Measurements from ENCODE around the gene EXOC3. TPM values are rescaled to one million over a fixed set of nuclear protein-coding genes. Genes with fewer than 3 reads are reported as not detected.
"Not testable (repeated sequence)": the region's sequence is repeated elsewhere in the genome, so short reads cannot be mapped to it uniquely, and the experiment has no call there.

The EXOC3 gene
- 47.3 TPM for total RNA-seq
- long read RNA-seq, transcript EXOC3-209 (13 exons, 2,825 nt) = major isoform, 25 of 35 reads
- long read RNA-seq, partial matches to known transcripts = 3 of 35 reads
- long read RNA-seq, other reads (novel, unspliced or antisense) = 7 of 35 reads

DNA sequence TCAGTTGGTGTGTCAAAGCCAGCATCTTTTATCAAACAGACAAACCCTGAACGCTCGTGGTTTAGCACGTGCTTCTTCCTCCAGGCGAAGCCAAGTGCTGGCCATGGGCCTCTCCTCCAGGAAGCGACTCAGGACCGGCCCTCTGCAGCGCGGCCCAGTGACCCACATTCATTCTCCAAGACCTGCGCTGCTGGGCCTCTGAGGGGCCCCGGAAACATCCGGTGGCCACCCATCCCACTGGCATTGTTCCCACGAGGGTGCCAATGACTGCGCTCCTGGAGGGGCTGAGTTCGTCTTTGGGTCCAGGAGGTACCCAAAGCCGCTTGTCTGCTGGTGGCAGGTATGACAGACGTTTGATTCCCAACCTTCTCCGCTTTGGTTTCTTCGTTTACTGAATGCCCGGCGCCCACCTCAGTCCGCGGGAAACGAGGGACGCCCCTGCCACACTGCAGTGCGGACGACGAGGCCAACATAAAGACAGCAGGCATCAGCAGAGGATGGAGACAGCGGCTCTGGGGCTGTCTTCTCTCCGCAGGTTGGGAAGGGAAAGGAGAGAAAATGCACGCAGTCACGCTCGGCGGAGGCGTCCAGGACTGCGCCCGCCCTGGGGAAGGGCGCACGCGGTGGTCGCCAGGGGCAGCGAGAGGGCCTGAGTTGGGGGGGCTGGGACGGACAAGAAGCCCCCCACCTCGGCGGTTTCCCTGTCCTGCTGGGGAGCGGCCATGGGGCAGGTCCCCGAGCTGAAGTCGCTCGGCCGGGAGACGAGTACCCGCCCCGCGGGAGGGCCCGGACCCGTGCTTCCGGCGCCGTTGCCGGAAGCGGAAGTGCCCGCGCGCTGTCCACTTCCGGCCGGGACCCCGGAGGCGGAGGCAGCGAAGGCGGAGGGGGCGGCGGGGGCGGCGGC is at the start of gene EXOC3:
TSS of gene EXOC3 (plus strand) at position 842 of the 904 bp plus-strand sequence. CDS start 3,030 bp downstream, outside the sequence.
- DNase-seq (ENCODE audit: missing footprints) = peak; percentile 86
- intact Hi-C loops (cut with DNase I) = no loop called here
- ATAC-seq = peak; percentile 93

GRCh38 chr5:393846-394275 is 49.1 kb upstream of the EXOC3 start:
- DNase-seq (ENCODE audit: missing footprints) (peak; percentile 25), ATAC-seq (no peak)
- intact Hi-C loops (cut with DNase I) = no loop called here

DNA sequence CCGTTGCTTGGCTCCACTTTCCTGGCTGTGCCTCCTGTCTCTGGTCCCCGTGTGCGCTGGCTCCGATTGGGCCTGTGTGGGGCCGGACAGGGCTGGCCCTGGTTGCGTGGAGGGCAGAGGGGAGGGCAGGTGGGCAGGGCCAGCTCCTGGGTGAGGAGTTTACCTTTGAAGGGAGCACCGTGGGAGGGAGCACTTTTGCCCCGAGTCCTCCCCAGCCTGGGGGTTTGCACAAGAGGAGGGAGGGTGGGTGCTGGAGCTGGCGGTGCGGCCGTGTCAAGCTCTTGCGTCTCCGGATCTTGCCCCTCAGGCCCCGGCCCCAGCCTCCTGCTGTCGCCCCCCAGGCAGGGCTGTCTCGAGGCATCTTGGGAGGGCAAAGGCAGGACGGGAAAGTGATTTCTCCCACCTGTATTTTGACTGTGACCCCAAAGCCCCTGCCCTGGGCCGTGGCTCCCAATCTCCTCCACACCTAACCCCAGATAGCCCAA is 48.3 kb upstream of the EXOC3 start:
- intact Hi-C loops (cut with DNase I) = no loop called here
- DNase-seq (ENCODE audit: missing footprints) = peak; percentile 56
- no peak for ATAC-seq

DNA sequence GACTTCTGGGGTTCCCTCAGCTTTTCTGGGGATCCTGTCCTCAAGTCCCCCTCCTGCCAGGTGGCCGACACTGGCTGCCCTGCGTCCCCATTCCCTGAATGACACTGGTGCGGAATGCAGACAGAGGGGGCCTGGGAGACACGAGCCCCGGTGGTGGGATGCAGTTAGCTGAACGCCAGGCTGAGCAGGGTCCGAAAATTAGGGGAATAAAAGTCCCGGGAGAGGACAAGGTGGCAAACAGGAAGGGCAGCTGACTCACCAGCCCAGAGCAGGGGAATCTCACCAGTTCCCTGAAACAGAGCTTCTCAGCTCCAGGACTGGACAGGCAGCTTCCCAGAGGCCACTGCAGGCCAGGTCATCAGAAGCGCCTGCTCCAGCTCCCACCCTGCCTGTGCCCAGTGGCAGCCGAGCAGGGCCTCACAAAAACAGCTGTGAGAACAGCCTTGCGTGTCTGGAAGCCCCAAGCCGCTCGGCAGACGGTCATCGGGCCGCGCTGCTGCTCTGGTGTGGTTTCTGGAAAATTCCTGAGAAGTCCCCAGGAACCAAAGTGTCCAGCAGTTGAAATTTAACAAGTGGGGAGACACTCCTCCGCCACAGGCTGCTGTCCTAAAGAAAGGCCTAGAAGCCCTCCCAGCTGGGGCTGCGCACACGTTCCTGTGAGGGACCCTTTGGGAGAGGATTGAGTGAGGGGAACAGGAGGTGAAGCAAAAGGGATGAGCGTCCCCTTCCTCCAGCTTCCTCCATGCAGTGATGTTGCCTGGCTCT is 47.6 kb upstream of the EXOC3 start:
- intact Hi-C loops (cut with DNase I) = no loop called here
- ATAC-seq = no peak
- DNase-seq (ENCODE audit: missing footprints) = peak; percentile 43

GRCh38 chr5:395921-396530 is 47.0 kb upstream of the EXOC3 start:
- no peak for ATAC-seq
- intact Hi-C loops (cut with DNase I) = no loop called here
- peak; percentile 45 for DNase-seq (ENCODE audit: missing footprints)

DNA sequence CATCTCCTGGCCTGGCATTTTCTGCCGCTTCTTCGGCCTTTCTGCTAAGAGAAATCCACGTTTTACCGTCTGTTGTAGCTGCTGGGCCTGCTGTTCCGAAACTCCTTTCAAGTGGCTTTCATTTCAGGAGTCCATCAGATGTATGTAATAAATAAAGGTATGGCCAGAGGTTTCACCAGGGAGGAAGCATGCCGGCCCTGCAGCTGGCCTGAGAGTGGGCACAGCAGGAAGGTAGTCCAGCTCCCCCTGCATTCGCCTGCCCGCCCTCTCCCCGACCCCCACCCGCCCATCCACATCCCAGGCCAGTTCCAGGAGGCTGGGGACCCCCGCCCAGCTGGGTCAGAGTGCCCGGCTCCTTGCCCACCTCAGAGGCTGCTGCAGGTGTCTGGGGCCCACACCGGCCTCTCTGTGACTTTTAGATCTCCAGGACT is 46.4 kb upstream of the EXOC3 start:
- intact Hi-C loops (cut with DNase I) = no loop called here
- no peak for ATAC-seq
- peak; percentile 7 for DNase-seq (ENCODE audit: missing footprints)

DNA sequence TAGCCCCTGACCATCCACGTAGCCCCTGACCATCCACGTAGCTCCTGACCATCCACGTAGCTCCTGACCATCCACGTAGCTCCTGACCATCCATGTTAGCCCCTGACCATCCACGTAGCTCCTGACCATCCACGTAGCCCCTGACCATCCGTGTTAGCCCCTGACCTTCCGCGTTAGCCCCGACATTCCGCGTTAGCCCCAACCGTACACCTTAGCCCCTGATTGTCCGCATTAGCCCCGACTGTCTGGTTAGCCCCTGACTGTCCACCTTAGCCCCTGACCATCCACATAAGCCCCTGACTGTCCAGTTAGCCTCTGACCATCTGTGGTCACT is 44.9 kb upstream of the EXOC3 start:
- ATAC-seq; intact Hi-C loops (cut with DNase I); DNase-seq (ENCODE audit: missing footprints): not testable (repeated sequence)

DNA sequence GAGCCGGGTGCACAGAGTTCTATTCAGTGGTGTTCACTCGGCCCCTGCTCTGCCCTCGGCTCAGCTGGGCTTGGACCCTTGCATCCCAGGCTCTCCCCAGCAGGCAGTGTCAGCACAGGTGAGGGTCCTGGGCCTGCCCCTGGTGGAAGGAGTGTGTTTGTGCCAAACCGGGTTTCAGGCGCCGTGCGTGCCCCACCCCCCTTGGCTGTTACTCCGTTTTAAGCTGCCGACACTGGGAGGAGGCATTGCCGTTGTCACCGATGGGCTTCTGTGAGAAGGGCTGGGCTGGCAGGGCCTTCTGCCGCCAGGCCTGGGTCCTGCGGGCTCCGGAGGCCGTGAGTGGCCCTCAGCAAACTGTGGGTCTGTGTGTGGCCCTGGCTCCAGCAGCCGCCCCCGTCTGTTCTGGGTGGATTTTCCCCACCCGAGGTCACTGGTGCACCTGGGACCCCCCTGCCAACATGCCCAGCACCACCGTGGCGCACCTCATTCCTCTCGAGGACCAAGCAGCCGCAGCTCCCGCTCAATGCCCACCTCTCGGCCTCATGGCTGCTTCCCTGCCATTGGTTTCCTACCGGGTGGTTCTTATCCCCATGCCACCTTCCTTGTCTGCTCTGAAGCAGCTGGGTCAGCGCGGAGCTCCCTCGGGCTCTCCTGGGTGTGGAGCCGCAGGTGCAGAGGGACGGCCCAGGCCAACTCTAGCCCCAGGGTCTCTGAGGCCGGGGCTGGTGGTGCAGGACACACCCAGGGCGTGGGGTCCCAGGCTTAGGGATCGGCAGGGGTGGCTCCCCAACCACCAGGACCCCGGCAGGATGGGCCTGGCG is 44.3 kb upstream of the EXOC3 start:
- no peak for ATAC-seq
- intact Hi-C loops (cut with DNase I) = no loop called here
- DNase-seq (ENCODE audit: missing footprints) = peak; percentile 37

DNA sequence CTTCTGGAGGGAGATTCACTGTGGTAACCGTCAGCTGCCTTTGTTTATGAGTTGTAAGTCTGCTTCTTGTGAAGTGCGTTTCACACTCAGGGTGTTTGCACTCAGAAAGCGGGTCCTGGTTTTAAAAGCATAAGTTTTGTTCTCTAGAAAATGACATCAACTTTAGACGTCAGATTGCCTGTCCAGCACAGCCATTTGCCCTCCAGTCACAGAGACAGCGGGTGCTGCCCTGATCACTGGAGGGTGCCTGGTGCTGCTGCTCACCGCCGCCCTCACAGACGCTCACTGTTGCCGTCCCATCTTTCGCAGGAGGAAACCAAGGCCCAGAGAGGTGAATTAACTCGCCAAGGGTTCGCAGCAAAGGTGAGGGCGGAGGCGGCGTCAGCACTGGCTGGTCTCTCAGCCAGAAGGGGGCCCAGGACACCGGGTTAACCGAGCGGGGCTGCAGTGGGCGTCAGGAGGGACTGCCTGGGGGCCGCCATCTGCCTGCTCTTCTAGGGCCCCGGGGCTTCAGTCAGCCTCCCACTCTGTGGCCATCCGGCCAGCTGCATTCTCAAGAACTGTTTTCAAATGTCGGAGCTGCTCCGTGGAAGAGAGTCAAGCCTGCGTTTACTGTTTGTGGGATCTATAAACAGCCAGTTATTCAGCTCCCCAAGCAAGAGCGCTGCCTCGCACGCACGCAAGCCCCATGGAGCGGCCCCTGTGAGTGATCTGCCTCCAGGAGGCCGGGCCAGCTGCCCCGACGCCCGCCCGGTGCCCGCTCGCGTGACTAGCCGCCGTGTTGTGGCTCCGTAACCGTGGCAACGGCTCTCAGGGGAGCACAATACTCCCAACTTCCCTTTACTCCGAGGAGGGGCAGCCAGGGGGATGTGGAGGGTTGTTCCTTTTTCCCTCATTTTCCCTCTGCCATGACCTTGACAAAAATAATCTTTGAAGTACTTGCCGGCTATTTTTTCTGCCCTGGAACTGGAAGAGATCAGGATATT is 43.4 kb upstream of the EXOC3 start:
- peak; percentile 95 for DNase-seq (ENCODE audit: missing footprints)
- intact Hi-C loops (cut with DNase I) = no loop called here
- ATAC-seq = peak; percentile 87

- intact Hi-C loops (cut with DNase I) = no loop called here
- peak; percentile 50 for DNase-seq (ENCODE audit: missing footprints)
- no peak for ATAC-seq
Measured at GRCh38 chr5:400282-401145, 42.5 kb upstream of the EXOC3 start.

DNA sequence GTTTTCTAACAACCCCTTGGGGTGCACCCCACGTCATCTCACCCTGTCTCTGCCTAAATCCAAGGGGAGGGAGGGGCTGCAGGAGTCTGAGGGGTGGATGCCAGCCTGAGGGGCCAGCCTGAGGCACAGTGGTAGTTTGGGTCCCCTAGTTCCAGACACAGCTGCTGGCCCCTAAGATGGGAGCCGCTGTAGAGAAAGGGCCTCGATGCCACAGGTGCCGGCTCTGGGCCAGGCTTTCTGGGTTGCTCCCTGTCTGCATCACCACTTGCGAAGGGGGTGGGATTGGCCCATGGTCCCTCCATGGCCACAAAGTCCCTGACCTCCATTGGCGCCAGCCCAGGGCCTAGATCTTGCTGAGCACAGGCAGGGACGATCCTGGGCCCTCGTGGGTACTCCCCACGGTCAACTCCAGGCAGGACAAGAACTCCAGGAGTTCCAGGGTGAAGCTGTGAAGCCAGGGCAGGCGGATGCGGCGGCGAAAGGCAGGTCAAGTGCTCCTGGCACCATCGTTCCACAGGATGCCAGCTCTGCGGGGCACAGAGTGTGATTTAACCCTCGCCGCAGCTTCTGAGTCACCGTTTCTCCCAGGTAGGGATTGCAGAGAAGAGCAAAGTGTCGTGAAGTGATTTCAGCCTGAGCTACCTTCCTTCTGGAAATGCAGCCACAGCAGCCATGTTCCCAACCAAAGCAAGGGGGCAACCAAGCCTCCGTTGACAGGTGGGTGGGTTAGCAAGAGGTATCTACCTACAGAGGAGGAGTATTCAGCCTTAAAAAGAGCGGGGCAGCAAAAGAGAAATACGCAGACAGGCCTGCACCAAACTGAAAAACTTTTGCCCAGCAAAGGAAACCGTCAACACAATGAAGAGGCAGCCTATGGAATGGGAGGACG is 41.6 kb upstream of the EXOC3 start:
- DNase-seq (ENCODE audit: missing footprints) (peak; percentile 58), ATAC-seq (no peak)
- intact Hi-C loops (cut with DNase I) = no loop called here

GRCh38 chr5:402219-402614 is 40.8 kb upstream of the EXOC3 start:
- DNase-seq (ENCODE audit: missing footprints); intact Hi-C loops (cut with DNase I); ATAC-seq: not testable (repeated sequence)

GRCh38 chr5:402615-403359 is 40.2 kb upstream of the EXOC3 start:
- ATAC-seq (no peak), DNase-seq (ENCODE audit: missing footprints) (peak; percentile 55)
- intact Hi-C loops (cut with DNase I) = no loop called here

DNA sequence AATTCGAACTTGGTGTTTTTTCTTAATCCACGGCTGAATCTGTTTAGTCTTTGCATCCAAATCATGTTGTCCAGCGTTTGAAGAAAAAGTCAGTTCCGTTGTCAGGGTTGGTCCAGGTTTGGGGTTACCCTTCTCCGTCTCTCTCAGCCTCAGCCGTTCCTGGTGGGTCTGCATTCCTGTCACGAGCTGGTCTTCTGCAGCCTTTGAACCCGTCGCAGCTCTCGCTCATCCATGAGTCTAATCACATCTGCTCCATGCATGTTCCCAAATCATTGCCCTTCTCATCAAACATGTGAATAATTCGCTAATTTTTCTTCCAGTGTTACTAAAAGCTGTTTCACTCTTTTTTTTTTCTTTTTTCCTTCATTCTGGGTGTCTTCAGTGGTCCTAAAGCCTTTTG is 39.0 kb upstream of the EXOC3 start:
- intact Hi-C loops (cut with DNase I) = no loop called here
- DNase-seq (ENCODE audit: missing footprints) = no peak
- ATAC-seq = no peak

Measured in Right ventricle myocardium inferior (tissue), 1 donor.